GM19328 (cell line): ENCODE data around the gene SNCA.

Source experiments
- ATAC-seq: cut with Tn5 transposase; IDR thresholded peaks from one replicate; pipeline ENCODE4 v1.9.1; 2021; ENCODE audit warnings: mild to moderate bottlenecking, moderate library complexity; ENCODE audit not compliant: unreplicated experiment

The SNCA gene

GRCh38 chr4:89757154-89757719, 79.7 kb downstream of the SNCA start:
- no peak for ATAC-seq

- ATAC-seq = no peak
Observed at GRCh38 chr4:89755220-89755619, 81.7 kb downstream of the SNCA start.

GRCh38 chr4:89754531-89754930, 82.4 kb downstream of the SNCA start:
- ATAC-seq = no peak

GRCh38 chr4:89753601-89754066, 83.3 kb downstream of the SNCA start:
- ATAC-seq = no peak

GRCh38 chr4:89752932-89753598, 83.9 kb downstream of the SNCA start:
- ATAC-seq = no peak

- no peak for ATAC-seq
Observed at GRCh38 chr4:89751416-89751815, 85.5 kb downstream of the SNCA start.

- no peak for ATAC-seq
Observed at GRCh38 chr4:89746377-89746776, 90.6 kb downstream of the SNCA start.

- ATAC-seq = no peak
Observed at GRCh38 chr4:89745708-89746107, 91.3 kb downstream of the SNCA start.

- no peak for ATAC-seq
Observed at GRCh38 chr4:89744914-89745313, 92.0 kb downstream of the SNCA start.

- no peak for ATAC-seq
Observed at GRCh38 chr4:89741768-89742167, 95.2 kb downstream of the SNCA start.

- no peak for ATAC-seq
Observed at GRCh38 chr4:89739311-89739988, 97.5 kb downstream of the SNCA start.

GRCh38 chr4:89737888-89738287, 99.1 kb downstream of the SNCA start:
- no peak for ATAC-seq

- ATAC-seq = no peak
Observed at GRCh38 chr4:89733946-89734345, 103.0 kb downstream of the SNCA start.

GRCh38 chr4:89727238-89727637, 109.7 kb downstream of the SNCA start:
- no peak for ATAC-seq

GRCh38 chr4:89725268-89725667, 111.7 kb downstream of the SNCA start:
- no peak for ATAC-seq

GRCh38 chr4:89724716-89725115, 112.2 kb downstream of the SNCA start:
- no peak for ATAC-seq

GRCh38 chr4:89723096-89723495, 113.9 kb downstream of the SNCA start:
- ATAC-seq = no peak

- no peak for ATAC-seq
Observed at GRCh38 chr4:89722517-89722916, 114.4 kb downstream of the SNCA start.

- ATAC-seq = no peak
Observed at GRCh38 chr4:89720981-89721380, 116.0 kb downstream of the SNCA start.

GRCh38 chr4:89719536-89720090, 117.3 kb downstream of the SNCA start:
- ATAC-seq = no peak

- ATAC-seq = no peak
Observed at GRCh38 chr4:89716893-89717292, 120.1 kb downstream of the SNCA start.

GRCh38 chr4:89715631-89716030, 121.3 kb downstream of the SNCA start:
- ATAC-seq = no peak
